Measurements from ENCODE around the gene CASP2. TPM values are rescaled to one million over a fixed set of nuclear protein-coding genes. Genes with fewer than 3 reads are reported as not detected.

Gene CASP2
- total RNA-seq, 4 donors from 2014 or later = 3.1 to 13.9 (median 4.1) TPM

GRCh38 chr7:143247372-143247771 is 40.8 kb upstream of the CASP2 start:
- H3K36me3 ChIP-seq = no peaks in the 10 kb centered on the region
- TF ChIP-seq POLR2A (IDR thresholded peaks at IDR 0.05) (no peak), CTCF (IDR thresholded peaks at IDR 0.05 in 4 of 5, conservative IDR thresholded peaks at IDR 0.05 in 1 of 5) (no peak)
- H3K4me3 ChIP-seq = no peak overlapping the region
- intact Hi-C loops (cut with DNase I; ENCODE audit: low total_unique reads) (no loop called here), in situ Hi-C loops (cut with MboI; ENCODE audit: low sequenced_read_pairs in 4 of 4) (loop anchor here in 2 of 4 donors (10.0 kb wide), 2 partner anchors 157 to 167 kb away; partner anchors contain the start of gene EPHA1 (in 1 of the 2))
- no peak for DNase-seq
- no peak for ATAC-seq
- H3K4me1 ChIP-seq = no peaks in the 10 kb centered on the region
- H3K27me3 ChIP-seq = no peaks in the 10 kb centered on the region
- H3K27ac ChIP-seq = no peak overlapping the region
- H3K9me3 ChIP-seq = no peaks in the 10 kb centered on the region

GRCh38 chr7:143248761-143249354 is 39.3 kb upstream of the CASP2 start:
- TF ChIP-seq CTCF (IDR thresholded peaks at IDR 0.05 in 4 of 5, conservative IDR thresholded peaks at IDR 0.05 in 1 of 5) = no peak
- no peak for TF ChIP-seq POLR2A (IDR thresholded peaks at IDR 0.05)
- ATAC-seq (no peak), DNase-seq (no peak)
- in situ Hi-C loops (cut with MboI; ENCODE audit: low sequenced_read_pairs in 4 of 4) (loop anchor here in 2 of 4 donors (10.0 kb wide), 2 partner anchors 156 to 166 kb away; partner anchors contain the start of gene EPHA1 (in 1 of the 2)), intact Hi-C loops (cut with DNase I; ENCODE audit: low total_unique reads) (no loop called here)
- no peak overlapping the region for H3K4me3 ChIP-seq
- no peaks in the 10 kb centered on the region for H3K27me3 ChIP-seq
- H3K36me3 ChIP-seq = no peaks in the 10 kb centered on the region
- no peaks in the 10 kb centered on the region for H3K4me1 ChIP-seq
- no peak overlapping the region for H3K27ac ChIP-seq
- H3K9me3 ChIP-seq = no peaks in the 10 kb centered on the region

- no peaks in the 10 kb centered on the region for H3K9me3 ChIP-seq
- intact Hi-C loops (cut with DNase I; ENCODE audit: low total_unique reads) (no loop called here), in situ Hi-C loops (cut with MboI; ENCODE audit: low sequenced_read_pairs in 4 of 4) (loop anchor here in 1 of 4 donors (5.0 kb wide), 1 partner anchor 47 kb away; no protein-coding TSS in a partner anchor)
- H3K27ac ChIP-seq = no peak overlapping the region
- no peaks in the 10 kb centered on the region for H3K4me1 ChIP-seq
- H3K27me3 ChIP-seq = no peaks in the 10 kb centered on the region
- ATAC-seq (no peak), DNase-seq (no peak)
- no peaks in the 10 kb centered on the region for H3K36me3 ChIP-seq
- no peak overlapping the region for H3K4me3 ChIP-seq
- no peak for TF ChIP-seq CTCF (IDR thresholded peaks at IDR 0.05 in 4 of 5, conservative IDR thresholded peaks at IDR 0.05 in 1 of 5)
- no peak for TF ChIP-seq POLR2A (IDR thresholded peaks at IDR 0.05)
These were observed 38.0 kb upstream of the CASP2 start for GRCh38 chr7:143250199-143250598.

- no peak for ATAC-seq
- in situ Hi-C loops (cut with MboI; ENCODE audit: low sequenced_read_pairs in 4 of 4) (loop anchor here in 1 of 4 donors (5.0 kb wide), 1 partner anchor 46 kb away; no protein-coding TSS in a partner anchor), intact Hi-C loops (cut with DNase I; ENCODE audit: low total_unique reads) (no loop called here)
- no peak for TF ChIP-seq CTCF (IDR thresholded peaks at IDR 0.05 in 4 of 5, conservative IDR thresholded peaks at IDR 0.05 in 1 of 5)
- no peak for TF ChIP-seq POLR2A (IDR thresholded peaks at IDR 0.05)
- DNase-seq = no peak
- no peaks in the 10 kb centered on the region for H3K4me1 ChIP-seq
- H3K9me3 ChIP-seq = no peaks in the 10 kb centered on the region
- no peak overlapping the region for H3K27ac ChIP-seq
- H3K36me3 ChIP-seq = no peaks in the 10 kb centered on the region
- H3K27me3 ChIP-seq = no peaks in the 10 kb centered on the region
- H3K4me3 ChIP-seq = no peak overlapping the region
These were observed 37.3 kb upstream of the CASP2 start for GRCh38 chr7:143250822-143251221.

Measured in gastrocnemius medialis (tissue), 4 donors.